Loucy (cell line): ENCODE results near the gene GAGE12D.
"Not testable (repeated sequence)": the region's sequence is repeated elsewhere in the genome, so short reads cannot be mapped to it uniquely, and the experiment has no call there.

Experiments used
- H2AFZ ChIP-seq: fragments of 200-600 bp; sonication (generic); 2 replicates; pipeline ENCODE4 v1.6.0; 2016; ENCODE audit warnings: antibody characterized with exemption, mild to moderate bottlenecking, low read length, moderate library complexity
- H3F3A ChIP-seq: fragments of 200-600 bp; 2 replicates; pipeline ENCODE4 v1.6.0; 2016; ENCODE audit warnings: antibody characterized with exemption, low read depth, mild to moderate bottlenecking
- H3K27me3 ChIP-seq: fragments of 200-600 bp; sonication (generic); 2 replicates; pipeline ENCODE4 v1.6.1; 2014; ENCODE audit warnings: low read length, mild to moderate bottlenecking; ENCODE audit not compliant: insufficient read depth, poor library complexity, severe bottlenecking
- H3K36me3 ChIP-seq: fragments of 200-600 bp; sonication (generic); 2 replicates; pipeline ENCODE4 v1.6.1; 2016; ENCODE audit warnings: low read length; ENCODE audit not compliant: insufficient read depth
- H3K4me1 ChIP-seq: fragments of 200-600 bp; sonication (generic); 2 replicates; pipeline ENCODE4 v1.5.1; 2014; ENCODE audit warnings: low read length, mild to moderate bottlenecking; ENCODE audit not compliant: insufficient read depth, poor library complexity, severe bottlenecking
- H3K4me2 ChIP-seq: fragments of 200-600 bp; sonication (generic); 2 replicates; pipeline ENCODE4 v1.6.0; 2014; ENCODE audit warnings: antibody characterized with exemption, low read length, low read depth, mild to moderate bottlenecking; ENCODE audit not compliant: poor library complexity, severe bottlenecking
- H3K4me3 ChIP-seq: fragments of 200-600 bp; sonication (generic); 2 replicates; pipeline ENCODE4 v1.5.1; 2014; ENCODE audit warnings: low read length, mild to moderate bottlenecking, mixed read lengths; ENCODE audit not compliant: poor library complexity, severe bottlenecking
- H3K79me2 ChIP-seq: fragments of 200-600 bp; sonication (generic); 2 replicates; pipeline ENCODE4 v1.6.1; 2014; ENCODE audit warnings: low read length; ENCODE audit not compliant: insufficient read depth
- H3K9ac ChIP-seq: fragments of 200-600 bp; sonication (generic); 2 replicates; pipeline ENCODE4 v1.6.0; 2014; ENCODE audit warnings: mild to moderate bottlenecking, low read depth, low read length, moderate library complexity; ENCODE audit not compliant: poor library complexity, severe bottlenecking
- H3K9me2 ChIP-seq: fragments of 200-600 bp; sonication (generic); replicated peaks from 2 replicates; pipeline ENCODE4 v1.6.1; 2016; ENCODE audit warnings: low read depth, low read length, mixed read lengths
- H3K9me3 ChIP-seq: fragments of 200-600 bp; sonication (generic); 2 replicates; pipeline ENCODE4 v1.6.1; 2014; ENCODE audit warnings: mild to moderate bottlenecking, antibody characterized with exemption, low read length, low read depth; ENCODE audit not compliant: insufficient read depth
- H4K20me1 ChIP-seq: fragments of 200-600 bp; sonication (generic); 2 replicates; pipeline ENCODE4 v1.6.0; 2014; ENCODE audit warnings: antibody characterized with exemption, low read length, mild to moderate bottlenecking; ENCODE audit not compliant: insufficient read depth, poor library complexity, severe bottlenecking

GAGE12D gene

GRCh38 chrX:49541433-49541832, at the start of gene GAGE12D:
Gene GAGE12D (plus strand): TSS chrX:49541733. CDS start chrX:49542888, 1,155 bp downstream.
- not testable (repeated sequence) for H3K36me3 ChIP-seq, H2AFZ ChIP-seq, H3F3A ChIP-seq, H3K9ac ChIP-seq, H4K20me1 ChIP-seq, H3K4me1 ChIP-seq, H3K4me3 ChIP-seq, H3K79me2 ChIP-seq, H3K9me3 ChIP-seq, H3K9me2 ChIP-seq, H3K27me3 ChIP-seq, H3K4me2 ChIP-seq

GRCh38 chrX:49531877-49532276, 9.7 kb upstream of the GAGE12D start, which contains the start of gene GAGE12C:
Gene GAGE12C (plus strand): TSS chrX:49532177. CDS start chrX:49533332, 1,155 bp downstream.
- H3K9me3 ChIP-seq, H3K9ac ChIP-seq, H3K4me2 ChIP-seq, H3K4me1 ChIP-seq, H3K9me2 ChIP-seq, H2AFZ ChIP-seq, H3K27me3 ChIP-seq, H3F3A ChIP-seq, H3K36me3 ChIP-seq, H4K20me1 ChIP-seq, H3K79me2 ChIP-seq, H3K4me3 ChIP-seq: not testable (repeated sequence)

GRCh38 chrX:49550989-49551388, 9.5 kb downstream of the GAGE12D start, which contains the start of gene GAGE12E:
Gene GAGE12E (plus strand): TSS chrX:49551289. CDS start chrX:49552444, 1,155 bp downstream.
- not testable (repeated sequence) for H3K9ac ChIP-seq, H3K4me2 ChIP-seq, H3K9me2 ChIP-seq, H3K79me2 ChIP-seq, H3K4me1 ChIP-seq, H3K9me3 ChIP-seq, H3F3A ChIP-seq, H2AFZ ChIP-seq, H3K4me3 ChIP-seq, H4K20me1 ChIP-seq, H3K27me3 ChIP-seq, H3K36me3 ChIP-seq

- H2AFZ ChIP-seq, H3K27me3 ChIP-seq, H3K4me2 ChIP-seq, H3K9ac ChIP-seq, H3K4me1 ChIP-seq, H3K9me3 ChIP-seq, H3K9me2 ChIP-seq, H3K79me2 ChIP-seq, H3K36me3 ChIP-seq, H4K20me1 ChIP-seq, H3F3A ChIP-seq, H3K4me3 ChIP-seq: not testable (repeated sequence)
Observed at GRCh38 chrX:49560542-49560941, 19.0 kb downstream of the GAGE12D start, which contains the start of gene GAGE12F. Gene GAGE12F (plus strand): TSS chrX:49560842. CDS start chrX:49561997, 1,155 bp downstream.

GRCh38 chrX:49568728-49569127, 27.2 kb downstream of the GAGE12D start:
- not testable (repeated sequence) for H3K4me1 ChIP-seq, H3K4me2 ChIP-seq, H3K9ac ChIP-seq, H3K9me3 ChIP-seq, H2AFZ ChIP-seq, H3K79me2 ChIP-seq, H4K20me1 ChIP-seq, H3K27me3 ChIP-seq, H3K9me2 ChIP-seq, H3F3A ChIP-seq, H3K4me3 ChIP-seq, H3K36me3 ChIP-seq

GRCh38 chrX:49569152-49569551, 27.6 kb downstream of the GAGE12D start:
- H3K9me3 ChIP-seq, H3K4me3 ChIP-seq, H3K4me1 ChIP-seq, H2AFZ ChIP-seq, H3K36me3 ChIP-seq, H3K79me2 ChIP-seq, H3K27me3 ChIP-seq, H4K20me1 ChIP-seq, H3F3A ChIP-seq, H3K4me2 ChIP-seq, H3K9ac ChIP-seq, H3K9me2 ChIP-seq: not testable (repeated sequence)

GRCh38 chrX:49570100-49570499, 28.6 kb downstream of the GAGE12D start, which contains the start of gene GAGE12G:
Gene GAGE12G (plus strand): TSS chrX:49570400. CDS start chrX:49571555, 1,155 bp downstream.
- H3K4me1 ChIP-seq, H3K9ac ChIP-seq, H3F3A ChIP-seq, H3K27me3 ChIP-seq, H2AFZ ChIP-seq, H3K79me2 ChIP-seq, H3K36me3 ChIP-seq, H3K9me2 ChIP-seq, H3K9me3 ChIP-seq, H3K4me2 ChIP-seq, H3K4me3 ChIP-seq, H4K20me1 ChIP-seq: not testable (repeated sequence)
